Measurements from ENCODE around the gene ZDHHC7.
A peak's percentile ranks its signal among the peaks of the same experiment; 100 is the strongest.

Gene ZDHHC7

DNA sequence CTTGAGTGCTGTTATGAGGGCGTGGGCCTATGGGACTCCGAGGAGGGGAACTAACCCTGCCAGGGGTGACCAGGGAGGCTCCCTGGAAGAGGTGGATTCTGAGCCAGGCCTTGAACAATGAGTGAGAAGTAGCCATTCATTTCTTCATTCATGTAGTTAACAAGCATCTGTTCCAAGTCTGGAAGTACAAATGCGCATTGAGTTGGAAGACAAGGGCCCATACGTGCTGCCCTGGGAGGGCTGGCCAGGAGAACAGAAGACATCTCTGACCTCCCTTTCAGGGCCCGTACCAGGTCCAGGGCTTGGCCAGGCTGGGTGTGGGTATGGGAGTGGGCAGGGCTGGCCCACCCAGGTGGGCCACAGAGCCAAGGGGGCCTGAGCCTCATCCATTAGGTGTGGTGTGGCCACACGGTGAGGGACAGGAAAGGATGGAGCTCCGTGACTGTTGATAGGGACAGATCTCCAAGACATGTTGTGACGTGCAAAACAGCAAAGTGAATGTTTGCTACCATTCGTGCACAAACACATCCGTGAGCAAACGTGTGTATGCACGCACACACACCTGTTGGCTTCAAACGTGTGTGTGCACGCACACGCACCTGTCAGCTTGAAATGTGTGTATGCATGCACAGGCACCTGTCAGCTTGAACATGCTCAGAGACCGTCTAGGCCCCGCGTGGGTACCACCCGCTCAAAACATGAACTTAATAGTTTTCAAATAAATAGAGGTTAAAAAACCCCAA, 46.8 kb downstream of the ZDHHC7 start:
- DNase-seq (ENCODE audit: low spot score) = no peak

DNA sequence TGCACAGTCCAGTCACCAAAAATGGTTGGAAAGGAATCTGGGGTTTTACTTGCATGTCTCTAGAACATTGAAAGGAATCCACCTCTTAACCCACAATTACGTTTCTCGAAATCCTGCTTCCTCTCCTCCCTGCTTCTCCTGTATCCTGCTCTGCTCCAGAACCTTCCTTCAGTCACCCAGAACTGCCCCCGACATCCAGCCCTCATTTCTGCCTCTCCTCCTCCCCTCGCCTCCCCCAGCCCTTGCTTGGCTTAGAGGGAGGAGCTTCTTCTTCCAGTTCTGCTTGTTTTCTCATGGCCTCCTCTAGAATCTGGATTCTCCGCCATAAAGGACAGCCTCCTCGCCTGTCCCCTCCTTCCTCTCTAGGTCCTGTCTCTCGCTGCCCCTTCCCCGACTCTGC, 48.3 kb downstream of the ZDHHC7 start:
- DNase-seq (ENCODE audit: low spot score) = no peak

DNA sequence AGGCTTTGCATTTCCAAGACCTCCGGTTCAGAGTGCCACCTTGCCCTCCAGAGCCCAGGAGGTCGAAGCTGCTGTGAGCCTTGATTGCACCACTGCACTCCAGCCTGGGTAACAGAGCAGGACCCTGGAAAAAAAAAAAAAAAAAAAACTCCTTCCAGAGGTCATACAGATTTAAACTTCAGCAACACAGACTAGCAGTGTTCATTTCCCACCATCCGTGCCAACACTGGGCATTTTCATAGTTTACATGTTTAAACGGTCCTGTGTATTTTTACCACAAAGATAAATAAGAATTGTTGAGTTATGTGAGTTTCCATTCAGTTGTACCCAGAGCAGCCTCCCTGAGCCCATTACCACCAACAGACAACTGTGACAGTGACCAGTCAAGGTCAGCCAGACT, 50.4 kb downstream of the ZDHHC7 start:
- no peak for DNase-seq (ENCODE audit: low spot score)

DNA sequence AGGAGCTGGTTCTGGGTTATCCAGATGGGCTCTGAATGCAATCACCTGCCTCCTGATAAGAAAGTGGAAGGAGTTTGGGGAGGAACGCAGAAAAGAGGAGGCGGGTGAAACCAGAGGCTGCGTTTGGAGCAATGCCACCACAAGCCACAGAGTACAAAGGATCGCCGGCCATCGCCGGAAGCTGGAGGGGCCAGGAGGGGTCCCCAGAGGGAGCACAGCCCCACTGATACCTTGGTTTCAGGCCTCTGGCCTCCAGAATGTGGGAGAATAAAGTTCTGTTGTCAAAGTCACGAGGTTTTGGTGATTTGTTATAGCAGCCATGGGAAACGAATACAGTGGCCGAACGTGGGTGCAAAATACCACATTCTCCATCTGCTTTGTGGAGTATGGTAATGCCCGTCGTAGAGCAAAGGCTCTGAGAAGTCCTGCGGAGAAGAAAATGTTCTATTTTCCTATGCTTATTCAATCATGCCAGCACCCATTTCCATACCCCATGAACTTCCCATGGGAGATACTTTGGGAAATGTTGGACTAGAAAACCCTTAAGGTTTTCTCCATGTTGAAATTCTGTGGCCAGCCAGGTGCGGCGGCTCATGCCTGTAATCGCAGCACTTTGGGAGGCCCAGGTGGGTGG, 51.4 kb downstream of the ZDHHC7 start:
- DNase-seq (ENCODE audit: low spot score) = no peak

DNA sequence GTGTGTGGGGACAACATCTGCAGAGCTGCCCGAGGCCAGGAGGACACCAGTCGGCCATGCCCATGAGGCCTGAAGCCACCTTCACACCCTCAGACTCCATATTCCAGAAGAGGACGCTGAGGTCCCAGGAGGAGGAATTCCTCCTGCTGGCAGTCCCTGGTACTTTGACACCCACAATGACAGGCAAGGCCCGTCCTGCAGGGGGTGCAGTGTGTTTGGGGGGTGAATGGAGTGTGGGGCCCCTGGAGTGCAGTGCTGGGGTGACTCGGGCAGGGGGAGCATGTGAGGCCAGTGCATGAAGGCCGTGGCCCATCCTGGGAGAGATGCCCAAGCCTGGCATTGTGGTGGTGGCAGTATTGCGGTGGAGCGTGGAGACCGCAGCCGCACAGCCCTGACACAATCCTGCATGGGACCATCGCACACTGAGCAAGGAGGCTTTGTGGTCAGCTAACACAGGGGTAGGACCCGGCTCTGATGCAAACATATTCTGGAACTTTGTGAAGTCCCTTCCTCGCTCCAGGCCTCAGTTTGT, 52.2 kb downstream of the ZDHHC7 start:
- DNase-seq (ENCODE audit: low spot score) = no peak

DNA sequence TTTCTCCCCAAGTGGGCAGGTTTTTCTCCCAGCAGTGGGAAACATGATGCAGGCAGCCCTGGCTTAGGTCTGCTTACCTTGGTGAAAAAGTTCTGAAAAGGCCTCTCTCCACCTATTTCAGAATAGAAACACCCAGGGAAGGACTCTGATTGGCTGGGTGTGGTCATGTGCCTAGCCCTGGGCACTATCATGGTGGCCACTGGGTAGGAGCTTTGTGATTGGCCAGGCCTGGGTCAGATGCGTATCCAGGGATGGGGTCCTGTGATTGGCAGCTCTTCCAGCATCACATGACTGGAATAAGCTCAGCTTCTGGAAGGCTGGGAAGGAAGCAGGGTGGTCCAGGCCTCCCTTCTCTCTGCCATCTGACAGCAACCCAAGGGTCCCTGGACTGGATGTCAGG, 53.5 kb downstream of the ZDHHC7 start:
- no peak for DNase-seq (ENCODE audit: low spot score)

DNA sequence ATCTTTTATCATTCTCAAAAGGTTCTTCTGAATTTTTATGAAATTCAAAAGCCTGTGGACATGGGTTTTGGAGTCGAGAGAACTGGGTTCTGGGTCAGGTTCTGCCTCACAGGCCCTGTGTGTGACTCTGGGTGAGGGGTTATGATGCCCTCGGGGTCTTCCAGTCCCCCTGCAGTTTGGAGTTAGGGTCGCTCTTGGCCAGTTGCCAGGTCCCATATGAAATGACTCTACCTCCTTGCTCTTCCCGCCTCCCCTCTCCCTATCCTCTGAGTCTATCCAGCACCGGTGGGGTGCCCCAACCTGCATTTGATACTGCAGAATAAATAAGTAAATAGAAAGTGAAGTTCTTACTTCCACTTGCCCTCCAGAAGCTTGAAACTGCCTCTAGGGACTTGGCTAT, 54.1 kb downstream of the ZDHHC7 start:
- DNase-seq (ENCODE audit: low spot score) = no peak

DNA sequence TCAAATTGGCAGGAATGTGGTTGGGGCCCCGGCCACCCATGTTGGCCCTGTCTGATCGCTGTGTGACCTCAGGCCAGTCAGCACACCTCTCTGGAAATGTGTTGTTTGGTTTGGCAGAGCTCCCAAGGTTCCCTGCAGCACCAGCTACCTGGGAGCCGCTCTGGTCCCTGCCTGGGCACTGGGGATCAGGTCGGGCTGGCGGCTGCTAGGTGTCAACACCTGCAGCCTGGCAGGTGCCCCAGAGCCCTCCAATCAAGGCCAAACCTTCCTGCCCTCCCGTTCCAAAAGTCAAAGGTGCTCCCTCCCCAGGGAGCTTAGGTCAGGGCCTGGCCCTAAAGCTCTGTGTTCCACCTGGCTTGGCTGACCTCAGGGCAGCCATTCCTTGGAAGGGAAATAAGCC, 55.9 kb downstream of the ZDHHC7 start:
- DNase-seq (ENCODE audit: low spot score) = no peak

DNA sequence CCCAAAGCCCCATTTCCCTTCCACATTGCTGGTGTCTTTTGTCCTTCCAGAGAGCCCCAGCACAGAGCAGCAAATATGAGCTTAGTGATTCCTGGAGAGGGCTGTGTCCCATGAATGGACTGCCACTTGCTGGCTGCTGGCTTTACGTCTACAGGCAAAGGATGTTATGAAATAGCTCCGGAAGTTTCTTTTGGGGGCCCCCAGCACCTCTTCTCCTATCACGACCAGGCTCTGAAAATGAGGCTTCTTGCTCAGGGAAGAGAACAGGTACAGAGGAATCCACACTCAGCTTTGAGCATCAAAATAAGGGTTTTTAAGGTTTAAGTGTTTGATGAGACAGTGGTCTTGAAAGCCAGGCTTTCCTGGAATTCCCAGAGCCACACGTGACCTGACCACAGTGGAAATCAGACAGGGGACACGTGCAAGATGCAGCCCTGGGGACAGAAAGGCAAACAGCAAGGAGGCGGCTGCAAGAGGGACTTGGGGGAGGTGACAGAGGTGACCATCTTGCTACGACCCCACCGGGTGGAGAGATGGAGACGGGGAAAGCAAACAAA, 58.1 kb downstream of the ZDHHC7 start:
- no peak for DNase-seq (ENCODE audit: low spot score)

DNA sequence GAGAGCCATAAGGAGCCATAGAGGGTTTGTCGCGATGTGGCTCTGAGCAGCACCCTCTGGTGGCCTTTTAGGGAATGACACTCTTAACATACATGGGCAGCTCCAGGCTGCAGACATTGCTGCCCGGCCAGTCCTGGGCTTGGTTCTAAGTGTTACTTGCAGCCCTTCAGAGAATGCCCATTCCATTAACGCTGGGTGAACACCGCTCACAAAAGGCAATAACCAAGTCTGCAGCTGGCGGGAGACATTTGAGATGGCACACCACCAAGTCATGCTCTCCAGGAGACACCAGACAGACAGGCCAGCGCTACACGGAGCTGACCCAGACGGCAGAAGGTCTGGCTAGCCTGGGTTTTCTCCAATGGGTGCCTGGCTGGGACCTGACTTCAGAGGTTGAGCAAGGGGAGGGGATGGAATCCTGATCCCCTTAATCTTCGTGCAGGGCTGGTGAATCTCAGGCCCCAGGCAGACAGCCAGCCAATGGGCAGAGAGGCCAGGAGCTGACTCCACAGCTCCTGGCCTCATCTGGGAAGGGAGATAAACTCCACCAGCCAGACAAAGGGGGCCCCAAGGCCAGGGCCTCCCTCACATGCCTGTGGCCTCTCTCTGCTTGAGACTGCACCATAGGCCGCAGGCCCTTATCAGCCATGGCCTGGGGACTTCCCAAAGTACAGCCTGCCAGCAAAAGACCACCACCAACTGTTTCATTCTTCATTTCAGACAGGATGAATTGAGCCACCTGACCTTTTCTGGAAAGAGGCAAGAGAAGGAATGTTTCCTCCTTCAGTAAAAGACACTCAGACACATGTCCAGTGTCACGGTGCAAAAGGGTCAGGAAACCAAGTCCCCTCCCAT, 58.8 kb downstream of the ZDHHC7 start:
- DNase-seq (ENCODE audit: low spot score) = peak; percentile 91

DNA sequence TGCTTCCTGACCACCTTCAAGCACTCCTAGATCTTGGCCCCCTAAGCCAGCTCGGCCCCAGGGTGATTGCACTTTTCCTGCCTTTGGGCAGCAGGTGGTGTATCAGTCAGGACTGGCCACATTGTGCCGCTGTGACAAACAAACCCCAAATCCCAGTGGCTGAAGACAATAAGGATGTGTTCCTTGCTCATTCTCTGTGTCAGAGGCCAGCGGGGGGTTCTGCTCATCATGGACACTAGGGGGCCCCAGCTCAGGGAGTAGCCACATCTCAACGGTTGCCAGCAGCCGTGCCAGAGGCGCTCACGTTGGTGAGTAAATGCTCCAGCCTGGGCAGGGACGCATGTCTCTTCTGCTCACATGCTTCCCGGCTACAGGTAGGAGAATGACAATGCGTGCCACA, 60.4 kb downstream of the ZDHHC7 start:
- DNase-seq (ENCODE audit: low spot score) = no peak

DNA sequence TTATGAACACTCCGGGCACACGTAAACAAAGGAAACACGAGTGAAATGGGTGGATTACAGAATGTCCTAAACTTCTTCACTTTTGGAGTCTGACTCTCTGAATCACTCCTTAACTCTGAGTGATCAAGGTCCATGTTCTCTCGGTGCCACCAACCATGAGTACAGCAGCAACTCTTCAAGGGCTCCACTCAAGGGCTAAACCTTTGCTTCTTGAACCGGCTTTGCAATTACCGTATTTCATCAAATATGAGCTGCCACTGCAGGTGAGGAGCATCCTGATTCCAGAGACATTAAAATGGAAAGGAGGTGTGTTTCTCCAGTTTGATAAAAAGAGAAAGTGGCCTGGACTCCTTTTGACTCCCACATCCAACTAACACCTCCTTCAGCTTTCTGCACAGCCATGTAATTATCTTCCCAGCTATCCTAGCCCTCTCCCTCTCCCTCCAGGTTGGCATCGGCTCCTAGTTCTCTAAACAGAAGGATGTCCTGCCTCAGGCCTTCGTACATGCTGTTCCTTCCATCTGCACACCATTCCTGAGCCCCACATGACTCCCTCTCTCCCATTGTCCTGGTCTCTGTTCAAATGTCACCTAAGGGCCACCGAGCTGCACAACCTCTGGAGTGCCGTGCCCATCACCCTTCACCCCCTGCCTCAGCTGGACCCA, 61.4 kb downstream of the ZDHHC7 start:
- DNase-seq (ENCODE audit: low spot score) = no peak

DNA sequence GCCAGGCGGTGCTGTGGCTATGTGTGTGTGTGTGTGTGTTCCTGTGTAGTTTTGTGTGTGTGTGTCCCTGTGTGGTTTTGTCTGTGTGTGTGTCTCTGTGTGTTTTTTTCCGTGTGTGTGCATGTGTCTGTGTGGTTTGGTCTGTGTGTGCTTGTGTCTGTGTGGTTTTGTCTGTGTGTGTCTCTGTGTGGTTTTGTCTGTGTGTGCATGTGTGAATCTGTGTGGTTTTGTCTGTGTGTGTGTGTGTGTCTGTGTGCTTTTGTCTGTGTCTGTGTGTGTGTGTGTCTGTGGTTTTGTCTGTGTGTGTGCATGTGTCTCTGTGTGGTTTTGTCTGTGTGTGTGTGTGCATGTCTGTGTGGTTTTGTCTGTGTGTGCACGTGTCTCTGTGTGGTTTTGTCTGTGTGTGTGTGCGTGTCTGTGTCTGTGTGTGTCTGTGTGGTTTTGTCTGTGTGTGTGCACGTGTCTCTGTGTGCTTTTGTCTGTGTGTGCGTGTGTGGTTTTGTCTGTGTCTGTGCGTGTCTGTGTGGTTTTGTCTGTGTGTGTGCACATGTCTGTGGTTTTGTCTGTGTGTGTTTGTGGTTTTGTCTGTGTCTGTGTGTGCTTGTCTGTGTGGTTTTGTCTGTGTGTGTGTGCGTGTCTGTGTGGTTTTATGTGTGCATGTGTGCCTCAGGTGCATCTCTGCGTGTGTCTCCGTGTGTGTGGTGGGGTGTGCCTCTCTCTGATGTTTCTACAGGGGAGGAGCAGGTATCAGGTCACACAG, 62.3 kb downstream of the ZDHHC7 start:
- DNase-seq (ENCODE audit: low spot score) = no peak

DNA sequence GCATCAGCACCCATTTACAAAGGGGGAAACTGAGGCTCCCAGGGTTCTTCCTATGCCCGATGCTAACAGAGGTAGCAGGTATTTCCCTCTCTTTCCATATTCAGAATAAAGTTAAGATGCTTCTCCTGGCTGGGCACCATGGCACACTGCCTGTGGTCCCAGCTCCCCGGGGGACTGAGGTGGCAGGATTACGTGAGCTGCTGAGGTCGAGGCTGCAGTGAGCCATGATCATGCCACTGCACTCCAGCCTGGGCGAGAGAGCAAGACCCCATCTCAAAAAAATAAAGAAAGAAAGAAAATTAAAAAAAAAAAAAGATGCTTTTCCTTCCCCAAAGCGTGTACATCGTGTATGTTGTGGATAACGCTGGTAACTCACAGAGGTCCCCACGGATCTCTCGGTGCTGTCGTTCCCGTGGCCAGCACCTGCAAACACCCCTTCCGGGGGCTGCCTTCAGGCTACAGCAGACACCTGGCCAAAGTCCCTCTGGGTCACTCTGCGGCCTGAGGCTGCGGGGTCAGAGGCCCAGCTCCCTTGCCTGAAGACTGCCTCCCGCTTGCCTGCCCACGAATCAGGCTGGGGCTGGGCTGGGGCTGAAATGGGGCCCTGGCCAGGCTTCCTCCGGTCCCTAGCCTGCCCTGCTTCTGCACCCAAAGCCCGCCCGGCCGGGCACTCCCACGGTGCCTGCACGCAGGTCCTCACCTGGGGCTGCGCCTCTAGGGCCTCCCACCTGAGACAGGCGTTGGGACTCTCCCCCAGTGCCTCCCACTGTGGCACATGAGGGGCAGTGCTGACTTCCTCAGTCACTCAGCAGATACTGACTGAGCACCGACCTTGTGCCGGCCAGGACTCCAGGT, 63.1 kb downstream of the ZDHHC7 start:
- no peak for DNase-seq (ENCODE audit: low spot score)

DNA sequence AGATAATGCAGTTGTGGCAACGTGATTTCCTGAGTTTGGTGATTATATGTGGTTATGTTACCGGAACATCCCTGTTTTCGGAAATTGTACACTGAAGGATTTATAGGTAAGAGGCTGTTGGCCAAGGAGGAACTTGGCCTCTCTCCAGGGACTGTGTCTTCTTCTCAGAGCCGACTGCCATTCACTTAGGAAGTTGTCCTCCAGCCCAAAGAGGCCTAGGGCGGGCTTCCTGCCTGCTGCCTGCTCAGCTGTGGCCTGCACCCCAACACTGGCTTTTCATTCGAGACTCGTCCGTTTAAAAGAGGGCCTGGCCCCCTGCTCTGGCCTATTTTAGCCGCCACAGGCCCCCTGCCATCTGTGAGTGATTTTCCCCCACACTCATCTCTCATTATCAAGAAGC, 64.3 kb downstream of the ZDHHC7 start:
- peak; percentile 72 for DNase-seq (ENCODE audit: low spot score)

DNA sequence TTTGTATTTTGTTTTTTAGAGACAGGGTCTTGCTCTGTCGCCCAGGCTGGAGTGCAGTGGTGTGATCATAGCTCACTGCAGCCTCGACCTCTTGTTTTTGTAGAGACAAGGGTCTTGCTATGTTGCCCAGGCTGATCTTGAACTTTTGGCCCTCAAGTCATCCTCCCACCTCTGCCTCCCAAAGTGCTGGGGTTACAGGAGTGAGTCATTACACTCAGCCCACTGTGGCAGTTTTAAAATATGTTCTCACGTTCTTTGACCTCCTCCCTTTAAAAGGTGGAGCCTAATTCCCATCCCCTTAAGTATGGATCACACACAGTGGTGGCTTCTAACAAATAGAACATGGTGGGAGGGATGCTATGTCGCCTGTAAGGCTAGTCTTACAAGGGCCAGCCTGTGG, 67.7 kb downstream of the ZDHHC7 start:
- no peak for DNase-seq (ENCODE audit: low spot score)

DNA sequence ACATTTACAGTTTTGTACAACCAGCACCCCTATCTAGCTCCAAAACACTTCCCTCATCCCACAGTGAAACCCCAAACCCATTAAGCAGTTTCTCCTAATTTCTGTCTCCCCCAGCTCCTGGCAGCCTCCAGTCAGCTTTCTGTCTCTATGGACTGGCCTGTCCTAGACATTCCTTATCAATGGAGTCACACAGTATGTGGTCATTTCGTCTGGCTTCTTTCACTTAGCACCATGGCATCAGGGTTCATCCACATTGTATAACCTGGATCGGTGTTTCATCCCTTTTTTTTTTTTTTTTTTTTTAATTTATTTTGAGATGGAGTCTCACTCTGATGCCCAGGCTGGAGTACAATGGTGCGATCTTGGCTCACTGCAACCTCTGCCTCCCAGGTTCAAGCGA, 68.5 kb downstream of the ZDHHC7 start:
- DNase-seq (ENCODE audit: low spot score) = no peak

DNA sequence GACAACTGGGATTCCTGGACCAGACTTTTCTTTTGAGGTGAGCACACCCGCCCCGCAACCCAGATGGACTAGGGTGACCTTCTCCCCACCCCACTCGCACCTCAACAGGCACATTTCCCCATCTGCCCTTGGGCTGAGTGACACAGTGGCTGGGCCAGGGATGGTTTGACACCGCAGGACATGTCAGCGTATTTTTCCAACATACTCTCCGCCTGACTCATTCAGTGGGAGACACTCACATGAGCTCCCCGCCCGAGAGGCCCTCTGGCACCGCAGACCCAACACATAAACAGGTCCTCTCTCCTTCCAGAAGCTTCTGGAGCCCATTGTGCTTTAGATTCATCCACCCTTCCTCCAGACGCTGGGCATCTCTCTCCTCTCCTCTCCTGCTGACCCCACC, 69.4 kb downstream of the ZDHHC7 start:
- no peak for DNase-seq (ENCODE audit: low spot score)

DNA sequence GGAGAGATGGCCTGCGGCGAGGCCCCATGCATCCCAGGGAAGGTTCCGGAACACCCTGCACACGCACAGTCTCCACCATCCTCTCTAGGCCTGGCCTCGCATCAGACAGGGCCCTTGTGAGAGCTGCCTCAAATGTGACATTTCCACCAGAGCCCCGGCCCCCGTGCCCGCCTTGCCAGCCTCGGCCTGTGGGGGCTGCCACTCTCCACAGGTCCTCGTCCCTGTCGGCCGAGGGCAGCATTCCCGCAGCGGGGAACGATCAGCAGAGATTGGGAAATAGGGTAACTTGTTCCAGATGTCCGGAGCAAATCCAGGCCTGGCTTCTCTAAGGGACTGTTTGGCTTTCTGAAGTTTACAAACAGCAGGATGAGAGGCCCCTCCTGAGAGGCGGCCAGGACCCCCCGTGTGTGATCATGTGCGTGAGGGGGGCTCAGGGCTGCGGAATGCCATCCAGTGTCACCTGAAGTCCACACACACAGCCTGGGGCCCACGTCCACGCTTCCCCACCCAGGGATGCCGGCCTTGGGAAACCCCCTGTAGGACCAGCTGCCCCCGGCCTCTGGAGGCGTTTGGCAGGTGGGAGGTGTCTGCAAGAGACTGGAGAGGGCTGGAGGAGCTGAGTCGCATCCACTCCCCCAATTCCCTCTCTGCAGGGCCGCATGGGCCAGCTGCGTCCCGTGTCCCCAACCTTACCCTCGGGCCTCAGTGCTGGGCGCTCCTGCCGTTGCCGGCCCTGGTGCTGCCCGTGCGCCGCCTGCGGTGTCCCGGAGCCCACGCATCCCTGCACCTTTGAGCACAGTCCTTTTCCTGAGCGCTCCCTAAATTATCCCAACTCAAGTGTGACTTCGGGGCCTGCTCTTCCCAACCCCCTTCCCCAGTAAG, 70.4 kb downstream of the ZDHHC7 start:
- DNase-seq (ENCODE audit: low spot score) = no peak
